Measurements from ENCODE around the gene HNRNPA1. TPM values are rescaled to one million over a fixed set of nuclear protein-coding genes. Genes with fewer than 3 reads are reported as not detected.
"Not testable (repeated sequence)": the region's sequence is repeated elsewhere in the genome, so short reads cannot be mapped to it uniquely, and the experiment has no call there.

HNRNPA1 gene
- total and polyA plus RNA-seq, 2 donors (not counting 1 experiment from before 2014, with no cell fraction given), result 311 to 1,057 TPM

DNA sequence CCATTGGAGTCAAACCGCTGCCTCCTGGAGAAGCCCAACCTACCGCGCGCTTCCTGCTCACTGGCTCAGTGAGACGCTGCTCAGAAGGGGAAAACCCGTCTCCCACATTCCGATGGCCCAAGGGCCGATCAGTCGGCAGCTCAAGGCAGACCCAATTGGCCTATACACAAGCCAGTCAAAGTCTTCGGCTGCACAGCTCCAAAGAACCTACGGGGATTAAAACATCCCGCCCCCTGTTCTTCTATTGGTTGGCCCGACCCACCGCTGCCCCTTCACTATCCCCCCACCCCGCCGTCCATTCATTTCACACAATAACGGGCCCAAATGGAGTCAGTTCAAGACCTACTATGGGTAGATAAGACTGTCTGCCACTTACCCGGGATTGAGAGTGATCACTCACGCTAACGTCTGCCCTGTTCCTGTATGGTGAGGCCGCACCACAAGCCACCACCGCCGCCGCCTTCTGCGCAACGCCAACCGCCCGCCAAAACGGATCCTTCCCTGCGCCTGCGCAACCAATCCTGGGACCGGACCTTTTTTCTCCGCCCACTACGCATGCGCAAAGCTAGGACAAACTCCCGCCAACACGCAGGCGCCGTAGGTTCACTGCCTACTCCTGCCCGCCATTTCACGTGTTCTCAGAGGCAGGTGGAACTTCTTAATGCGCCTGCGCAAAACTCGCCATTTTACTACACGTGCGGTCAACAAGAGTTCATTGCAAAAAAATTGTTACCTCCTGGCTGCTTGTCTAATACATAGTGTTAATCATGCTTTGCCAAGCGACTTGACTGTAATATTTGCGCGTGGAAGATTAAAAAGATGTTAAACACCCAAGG is 676 bp upstream of the HNRNPA1 start, which contains the start of gene CBX5:
TSS of gene CBX5 (minus strand) at position 491 of the 836 bp plus-strand sequence. CDS start 22,472 bp downstream, outside the sequence.
- H3K27me3 ChIP-seq (ENCODE audit: control insufficient read depth, insufficient read depth, low read length), result no peaks in the 10 kb centered on the region
- peak within 1 kb of the TSS; percentile 99 for H3K27ac ChIP-seq (ENCODE audit: insufficient read depth, low read length)
- H3K4me2 ChIP-seq (ENCODE audit: extremely low read depth, insufficient read depth, low read length), result peak within 1 kb of the TSS; percentile 96
- DNase-seq (ENCODE audit: low read depth in 2 of 2), result peak; percentile 100
- H3K9me3 ChIP-seq (ENCODE audit: control insufficient read depth, insufficient read depth, low read depth, low read length), result no peaks in the 10 kb centered on the region
- peak within 1 kb of the TSS; percentile 94 for H2AFZ ChIP-seq (ENCODE audit: low read length)
- peaks cover 6% of the 10 kb centered on the region for H3K4me1 ChIP-seq (ENCODE audit: control insufficient read depth, extremely low read depth, insufficient read depth, low read length)
- peaks cover 10% of the 10 kb centered on the region for H3K36me3 ChIP-seq (ENCODE audit: control insufficient read depth, insufficient read depth, low read length)
- peak within 1 kb of the TSS; percentile 89 for H3K9ac ChIP-seq (ENCODE audit: insufficient read depth, low read length)
- H3K79me2 ChIP-seq (ENCODE audit: control insufficient read depth, insufficient read depth, low read length), result peaks cover 83% of the 10 kb centered on the region
- TF ChIP-seq EZH2 (IDR thresholded peaks at IDR 0.05; ENCODE audit: low read length, missing control alignments), result no peak
- TF ChIP-seq, protein P1, sequence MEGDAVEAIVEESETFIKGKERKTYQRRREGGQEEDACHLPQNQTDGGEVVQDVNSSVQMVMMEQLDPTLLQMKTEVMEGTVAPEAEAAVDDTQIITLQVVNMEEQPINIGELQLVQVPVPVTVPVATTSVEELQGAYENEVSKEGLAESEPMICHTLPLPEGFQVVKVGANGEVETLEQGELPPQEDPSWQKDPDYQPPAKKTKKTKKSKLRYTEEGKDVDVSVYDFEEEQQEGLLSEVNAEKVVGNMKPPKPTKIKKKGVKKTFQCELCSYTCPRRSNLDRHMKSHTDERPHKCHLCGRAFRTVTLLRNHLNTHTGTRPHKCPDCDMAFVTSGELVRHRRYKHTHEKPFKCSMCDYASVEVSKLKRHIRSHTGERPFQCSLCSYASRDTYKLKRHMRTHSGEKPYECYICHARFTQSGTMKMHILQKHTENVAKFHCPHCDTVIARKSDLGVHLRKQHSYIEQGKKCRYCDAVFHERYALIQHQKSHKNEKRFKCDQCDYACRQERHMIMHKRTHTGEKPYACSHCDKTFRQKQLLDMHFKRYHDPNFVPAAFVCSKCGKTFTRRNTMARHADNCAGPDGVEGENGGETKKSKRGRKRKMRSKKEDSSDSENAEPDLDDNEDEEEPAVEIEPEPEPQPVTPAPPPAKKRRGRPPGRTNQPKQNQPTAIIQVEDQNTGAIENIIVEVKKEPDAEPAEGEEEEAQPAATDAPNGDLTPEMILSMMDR (conservative IDR thresholded peaks at IDR 0.05 in 1 of 2, IDR thresholded peaks at IDR 0.05 in 1 of 2; ENCODE audit: low read depth in 1 of 2, low read length in 2 of 2), result no peak
- H3K4me3 ChIP-seq (replicated peaks in 1 of 4; ENCODE audit: control extremely low read depth in 1 of 4, insufficient read depth in 1 of 4, low read depth in 3 of 4, low read length in 4 of 4), result peak within 1 kb of the TSS; percentile 81 to 99 (median 94)
- H4K20me1 ChIP-seq (ENCODE audit: control insufficient read depth, extremely low read depth, insufficient read depth, low read length), result peaks cover 3% of the 10 kb centered on the region

DNA sequence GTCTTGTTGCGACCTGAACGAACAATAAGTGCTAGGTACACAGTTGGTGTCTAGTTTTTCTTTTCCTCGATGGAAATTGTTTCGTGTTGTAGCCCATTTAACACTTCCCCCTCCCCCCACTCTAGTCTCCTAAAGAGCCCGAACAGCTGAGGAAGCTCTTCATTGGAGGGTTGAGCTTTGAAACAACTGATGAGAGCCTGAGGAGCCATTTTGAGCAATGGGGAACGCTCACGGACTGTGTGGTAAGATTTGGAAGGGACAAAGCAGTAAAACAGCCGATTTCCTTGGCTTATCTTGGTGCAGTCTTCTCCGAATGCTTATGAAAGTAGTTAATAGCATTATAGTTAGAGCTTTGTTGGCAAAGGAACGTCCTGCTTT is 724 bp downstream of the HNRNPA1 start:
- Histone ChIP-seq H3K9ac (ENCODE audit: insufficient read depth, low read length) (peak overlapping the region; percentile 89), H3K79me2 (ENCODE audit: control insufficient read depth, insufficient read depth, low read length) (peaks cover 76% of the 10 kb centered on the region), H3K4me2 (ENCODE audit: extremely low read depth, insufficient read depth, low read length) (peak overlapping the region; percentile 85), H3K4me3 (replicated peaks in 1 of 4; ENCODE audit: control extremely low read depth in 1 of 4, insufficient read depth in 1 of 4, low read depth in 3 of 4, low read length in 4 of 4) (peak overlapping the region; percentile 81 to 99 (median 94)), H3K36me3 (ENCODE audit: control insufficient read depth, insufficient read depth, low read length) (peaks cover 13% of the 10 kb centered on the region), H3K27ac (ENCODE audit: insufficient read depth, low read length) (peak overlapping the region; percentile 99)
- not testable (repeated sequence) for H3K9me3 ChIP-seq (ENCODE audit: control insufficient read depth, insufficient read depth, low read depth, low read length); H3K27me3 ChIP-seq (ENCODE audit: control insufficient read depth, insufficient read depth, low read length); H4K20me1 ChIP-seq (ENCODE audit: control insufficient read depth, extremely low read depth, insufficient read depth, low read length); H2AFZ ChIP-seq (ENCODE audit: low read length); H3K4me1 ChIP-seq (ENCODE audit: control insufficient read depth, extremely low read depth, insufficient read depth, low read length); DNase-seq (ENCODE audit: low read depth in 2 of 2)

DNA sequence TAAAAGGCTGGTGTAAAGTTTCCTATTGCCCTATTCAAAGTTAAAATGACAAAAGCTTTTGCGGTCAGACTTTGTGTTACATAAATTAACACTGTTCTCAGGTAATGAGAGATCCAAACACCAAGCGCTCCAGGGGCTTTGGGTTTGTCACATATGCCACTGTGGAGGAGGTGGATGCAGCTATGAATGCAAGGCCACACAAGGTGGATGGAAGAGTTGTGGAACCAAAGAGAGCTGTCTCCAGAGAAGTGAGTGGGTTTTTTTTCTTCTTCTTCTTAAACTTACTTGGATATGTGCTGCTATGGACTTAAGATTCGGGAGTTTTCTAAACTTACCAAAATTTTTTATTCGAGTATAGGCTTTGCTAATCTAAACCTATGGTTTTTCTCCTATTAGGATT is 1.2 kb downstream of the HNRNPA1 start:
- H3K4me3 ChIP-seq (replicated peaks in 1 of 4; ENCODE audit: control extremely low read depth in 1 of 4, insufficient read depth in 1 of 4, low read depth in 3 of 4, low read length in 4 of 4), result peak overlapping the region; percentile 81 to 99 (median 94)
- H3K4me1 ChIP-seq (ENCODE audit: control insufficient read depth, extremely low read depth, insufficient read depth, low read length); H3K9me3 ChIP-seq (ENCODE audit: control insufficient read depth, insufficient read depth, low read depth, low read length); H3K27me3 ChIP-seq (ENCODE audit: control insufficient read depth, insufficient read depth, low read length); H4K20me1 ChIP-seq (ENCODE audit: control insufficient read depth, extremely low read depth, insufficient read depth, low read length); DNase-seq (ENCODE audit: low read depth in 2 of 2); H2AFZ ChIP-seq (ENCODE audit: low read length): not testable (repeated sequence)
- peak overlapping the region; percentile 99 for H3K27ac ChIP-seq (ENCODE audit: insufficient read depth, low read length)
- H3K79me2 ChIP-seq (ENCODE audit: control insufficient read depth, insufficient read depth, low read length), result peaks cover 72% of the 10 kb centered on the region
- H3K36me3 ChIP-seq (ENCODE audit: control insufficient read depth, insufficient read depth, low read length), result peaks cover 13% of the 10 kb centered on the region
- peak overlapping the region; percentile 85 for H3K4me2 ChIP-seq (ENCODE audit: extremely low read depth, insufficient read depth, low read length)
- peak overlapping the region; percentile 89 for H3K9ac ChIP-seq (ENCODE audit: insufficient read depth, low read length)
